ENCODE data around the gene ICAM3.

GRCh38 chr19:10290357-10290875, 49.0 kb downstream of the ICAM3 start:
- TF ChIP-seq POLR2AphosphoS5 (IDR thresholded peaks at IDR 0.05; ENCODE audit: low read depth, low read length) (no peak), TAF1 (IDR thresholded peaks at IDR 0.05; ENCODE audit: borderline replicate concordance, insufficient read depth, low read length) (no peak), SIN3A (IDR thresholded peaks at IDR 0.05; ENCODE audit: borderline replicate concordance, insufficient read depth, low read length) (no peak), FOXP2 (optimal IDR thresholded peaks at IDR 0.05; ENCODE audit: borderline replicate concordance, extremely low read depth, extremely low read length, insufficient read depth) (no peak)
- TF ChIP-seq, protein P1, sequence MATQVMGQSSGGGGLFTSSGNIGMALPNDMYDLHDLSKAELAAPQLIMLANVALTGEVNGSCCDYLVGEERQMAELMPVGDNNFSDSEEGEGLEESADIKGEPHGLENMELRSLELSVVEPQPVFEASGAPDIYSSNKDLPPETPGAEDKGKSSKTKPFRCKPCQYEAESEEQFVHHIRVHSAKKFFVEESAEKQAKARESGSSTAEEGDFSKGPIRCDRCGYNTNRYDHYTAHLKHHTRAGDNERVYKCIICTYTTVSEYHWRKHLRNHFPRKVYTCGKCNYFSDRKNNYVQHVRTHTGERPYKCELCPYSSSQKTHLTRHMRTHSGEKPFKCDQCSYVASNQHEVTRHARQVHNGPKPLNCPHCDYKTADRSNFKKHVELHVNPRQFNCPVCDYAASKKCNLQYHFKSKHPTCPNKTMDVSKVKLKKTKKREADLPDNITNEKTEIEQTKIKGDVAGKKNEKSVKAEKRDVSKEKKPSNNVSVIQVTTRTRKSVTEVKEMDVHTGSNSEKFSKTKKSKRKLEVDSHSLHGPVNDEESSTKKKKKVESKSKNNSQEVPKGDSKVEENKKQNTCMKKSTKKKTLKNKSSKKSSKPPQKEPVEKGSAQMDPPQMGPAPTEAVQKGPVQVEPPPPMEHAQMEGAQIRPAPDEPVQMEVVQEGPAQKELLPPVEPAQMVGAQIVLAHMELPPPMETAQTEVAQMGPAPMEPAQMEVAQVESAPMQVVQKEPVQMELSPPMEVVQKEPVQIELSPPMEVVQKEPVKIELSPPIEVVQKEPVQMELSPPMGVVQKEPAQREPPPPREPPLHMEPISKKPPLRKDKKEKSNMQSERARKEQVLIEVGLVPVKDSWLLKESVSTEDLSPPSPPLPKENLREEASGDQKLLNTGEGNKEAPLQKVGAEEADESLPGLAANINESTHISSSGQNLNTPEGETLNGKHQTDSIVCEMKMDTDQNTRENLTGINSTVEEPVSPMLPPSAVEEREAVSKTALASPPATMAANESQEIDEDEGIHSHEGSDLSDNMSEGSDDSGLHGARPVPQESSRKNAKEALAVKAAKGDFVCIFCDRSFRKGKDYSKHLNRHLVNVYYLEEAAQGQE (IDR thresholded peaks at IDR 0.05; ENCODE audit: insufficient read depth in 1 of 2, low read depth in 2 of 2, low read length in 2 of 2): no peak

All from PFSK-1 (cell line).